GM06990 (cell line): ENCODE results near the gene SULT1A1.
"Not testable (repeated sequence)": the region's sequence is repeated elsewhere in the genome, so short reads cannot be mapped to it uniquely, and the experiment has no call there.

Experiments used
- DNase-seq: peaks from one replicate; pipeline ENCODE4 v3.0.0-alpha.2; 2011; ENCODE audit not compliant: insufficient read length; ENCODE audit errors: extremely low read depth
- H3K27me3 ChIP-seq: replicated peaks from 2 replicates; pipeline ENCODE4 v1.6.0; 2011; ENCODE audit warnings: low read length; ENCODE audit not compliant: control insufficient read depth, insufficient read depth
- H3K36me3 ChIP-seq: 2 replicates; pipeline ENCODE4 v1.5.1; 2011; ENCODE audit warnings: low read length; ENCODE audit not compliant: control insufficient read depth, insufficient read depth
- H3K4me3 ChIP-seq: replicated peaks from 2 replicates; pipeline ENCODE4 v1.5.1; 2011; ENCODE audit warnings: low read depth, mild to moderate bottlenecking, control low read depth, low read length
- TF ChIP-seq, protein P1 (sequence below): IDR thresholded peaks from 2 replicates; pipeline ENCODE4 v1.5.1; 2011; ENCODE audit warnings: low read length, control low read depth, mild to moderate bottlenecking, inconsistent platforms; ENCODE audit not compliant: insufficient read depth, poor library complexity, severe bottlenecking

SULT1A1 gene

DNA sequence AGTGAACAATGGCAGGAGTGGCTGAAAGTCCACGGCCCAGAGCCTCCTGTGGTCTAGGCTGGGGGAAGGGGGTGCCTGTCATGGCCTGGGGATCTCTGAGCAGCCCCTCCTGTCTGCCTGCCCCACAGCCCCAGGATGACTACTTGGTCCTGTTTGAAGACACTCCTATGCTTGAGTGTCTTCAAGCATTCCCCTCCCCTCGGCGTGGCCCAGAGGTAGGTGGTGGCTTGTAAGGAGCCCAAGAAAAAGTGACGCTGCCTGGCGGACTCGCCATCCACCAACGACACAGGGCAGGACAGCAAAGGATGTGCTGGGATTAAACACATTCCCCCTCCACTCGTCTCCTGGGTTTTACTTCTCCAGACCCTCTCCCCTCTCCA is 5.7 kb downstream of the SULT1A1 start:
- no peak for DNase-seq
- TF ChIP-seq, protein P1, sequence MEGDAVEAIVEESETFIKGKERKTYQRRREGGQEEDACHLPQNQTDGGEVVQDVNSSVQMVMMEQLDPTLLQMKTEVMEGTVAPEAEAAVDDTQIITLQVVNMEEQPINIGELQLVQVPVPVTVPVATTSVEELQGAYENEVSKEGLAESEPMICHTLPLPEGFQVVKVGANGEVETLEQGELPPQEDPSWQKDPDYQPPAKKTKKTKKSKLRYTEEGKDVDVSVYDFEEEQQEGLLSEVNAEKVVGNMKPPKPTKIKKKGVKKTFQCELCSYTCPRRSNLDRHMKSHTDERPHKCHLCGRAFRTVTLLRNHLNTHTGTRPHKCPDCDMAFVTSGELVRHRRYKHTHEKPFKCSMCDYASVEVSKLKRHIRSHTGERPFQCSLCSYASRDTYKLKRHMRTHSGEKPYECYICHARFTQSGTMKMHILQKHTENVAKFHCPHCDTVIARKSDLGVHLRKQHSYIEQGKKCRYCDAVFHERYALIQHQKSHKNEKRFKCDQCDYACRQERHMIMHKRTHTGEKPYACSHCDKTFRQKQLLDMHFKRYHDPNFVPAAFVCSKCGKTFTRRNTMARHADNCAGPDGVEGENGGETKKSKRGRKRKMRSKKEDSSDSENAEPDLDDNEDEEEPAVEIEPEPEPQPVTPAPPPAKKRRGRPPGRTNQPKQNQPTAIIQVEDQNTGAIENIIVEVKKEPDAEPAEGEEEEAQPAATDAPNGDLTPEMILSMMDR: no peak
- Histone ChIP-seq H3K36me3 (no peaks in the 10 kb centered on the region), H3K27me3 (no peaks in the 10 kb centered on the region), H3K4me3 (no peak overlapping the region)

DNA sequence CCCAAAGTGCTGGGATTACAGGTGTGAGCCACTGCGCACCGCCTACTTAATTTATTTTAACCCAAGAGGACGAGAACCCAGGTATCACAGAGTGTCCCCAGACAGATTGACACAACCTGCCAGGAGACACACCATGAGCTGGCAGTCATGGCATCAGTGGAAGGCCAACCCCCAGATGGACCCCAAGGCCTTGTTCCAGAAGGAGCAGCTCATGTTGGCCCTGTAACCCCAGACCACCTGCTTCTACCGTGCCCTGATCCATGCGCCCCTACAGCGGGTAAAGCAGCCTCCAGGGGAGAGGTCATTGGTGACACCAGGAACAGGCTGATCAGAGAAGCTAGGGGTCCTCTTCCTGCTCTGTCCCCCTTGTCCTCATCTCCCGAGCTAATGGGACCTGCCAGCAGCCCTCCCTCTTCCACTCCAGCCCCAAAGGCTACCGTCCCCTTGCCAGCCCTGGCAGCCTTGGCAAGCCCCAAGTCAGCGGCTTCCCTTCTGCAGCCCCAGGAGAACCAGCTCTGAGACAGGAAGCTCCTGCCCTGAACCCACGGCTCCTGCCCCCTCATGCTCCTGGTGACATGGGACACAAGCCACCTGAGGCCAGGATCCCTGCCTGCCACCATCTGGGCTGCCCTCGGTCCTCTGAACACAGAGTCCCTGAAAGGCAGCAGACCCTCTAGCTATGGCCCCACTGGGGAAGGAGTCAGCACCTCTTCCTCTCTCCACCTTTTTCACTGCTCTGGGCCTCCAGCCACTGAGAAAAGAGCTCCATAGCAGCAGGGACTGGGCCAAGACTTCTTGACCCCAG is 6.3 kb downstream of the SULT1A1 start:
- no peak overlapping the region for H3K4me3 ChIP-seq
- H3K27me3 ChIP-seq: no peaks in the 10 kb centered on the region
- H3K36me3 ChIP-seq: no peaks in the 10 kb centered on the region

DNA sequence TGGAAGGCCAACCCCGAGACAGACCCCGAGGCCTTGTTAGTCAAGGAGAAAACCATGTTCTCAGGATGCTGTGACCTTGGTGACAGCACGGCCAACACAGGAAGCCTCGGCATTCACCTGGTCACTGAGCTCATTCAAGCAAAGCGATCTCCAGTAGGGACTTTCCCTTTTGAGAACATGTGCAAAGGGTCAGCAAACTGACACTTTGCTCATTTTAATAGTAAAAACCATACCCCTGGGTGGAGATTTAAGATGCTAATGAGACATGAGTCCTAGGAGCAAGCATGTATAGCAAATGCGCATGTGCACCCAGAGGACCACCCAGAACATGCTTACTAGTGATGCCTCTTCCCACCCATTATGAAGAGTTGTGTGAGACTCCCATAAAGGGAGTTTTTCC is 7.3 kb downstream of the SULT1A1 start:
- Histone ChIP-seq H3K27me3 (no peaks in the 10 kb centered on the region), H3K4me3 (no peak overlapping the region), H3K36me3 (no peaks in the 10 kb centered on the region)
- DNase-seq: peak; percentile 46
- TF ChIP-seq, protein P1: no peak

More for the DNA sequence above, 6.3 kb downstream of the SULT1A1 start:
- no peak for DNase-seq
- TF ChIP-seq, protein P1: no peak

DNA sequence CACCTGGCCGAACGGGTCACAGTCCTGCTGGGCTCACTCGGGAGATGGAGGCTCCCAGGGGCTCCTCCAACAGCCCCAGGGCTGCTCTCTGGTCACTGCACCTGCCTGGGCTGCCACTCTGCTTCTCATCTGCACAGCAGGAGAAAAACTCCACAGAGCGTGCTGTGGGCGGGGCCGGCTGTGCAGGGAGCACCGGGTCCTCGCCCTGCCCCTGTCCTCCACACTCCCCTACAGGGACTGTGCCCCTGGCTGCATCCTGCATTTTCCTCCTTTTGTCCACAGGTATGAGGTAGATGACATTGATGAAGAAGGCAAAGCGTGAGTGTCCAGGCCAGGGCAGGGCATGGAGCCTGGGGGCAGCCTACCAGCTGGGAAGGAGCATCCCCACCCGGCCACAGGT is 7.8 kb downstream of the SULT1A1 start:
- not testable (repeated sequence) for H3K4me3 ChIP-seq, H3K27me3 ChIP-seq, DNase-seq, H3K36me3 ChIP-seq

DNA sequence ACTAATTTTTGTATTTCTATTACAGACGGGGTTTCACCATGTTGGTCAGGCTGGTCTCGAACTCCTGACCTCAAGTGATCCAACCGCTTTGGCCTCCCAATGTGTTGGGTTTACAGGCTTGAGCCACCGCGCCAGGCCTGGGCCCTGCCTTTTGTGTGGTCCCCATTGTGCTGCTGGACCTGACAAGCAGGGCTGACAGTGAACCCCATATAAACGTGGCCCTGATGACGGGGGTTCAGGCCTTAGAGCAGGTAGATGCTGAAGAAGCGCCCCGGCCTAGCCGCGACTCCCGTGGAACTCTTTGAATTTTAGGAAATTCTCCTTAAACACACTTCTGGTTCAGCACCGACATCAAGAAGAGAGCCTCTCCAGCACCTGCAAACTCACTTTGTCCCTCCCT is 8.3 kb downstream of the SULT1A1 start:
- not testable (repeated sequence) for H3K36me3 ChIP-seq, DNase-seq, H3K27me3 ChIP-seq, H3K4me3 ChIP-seq

DNA sequence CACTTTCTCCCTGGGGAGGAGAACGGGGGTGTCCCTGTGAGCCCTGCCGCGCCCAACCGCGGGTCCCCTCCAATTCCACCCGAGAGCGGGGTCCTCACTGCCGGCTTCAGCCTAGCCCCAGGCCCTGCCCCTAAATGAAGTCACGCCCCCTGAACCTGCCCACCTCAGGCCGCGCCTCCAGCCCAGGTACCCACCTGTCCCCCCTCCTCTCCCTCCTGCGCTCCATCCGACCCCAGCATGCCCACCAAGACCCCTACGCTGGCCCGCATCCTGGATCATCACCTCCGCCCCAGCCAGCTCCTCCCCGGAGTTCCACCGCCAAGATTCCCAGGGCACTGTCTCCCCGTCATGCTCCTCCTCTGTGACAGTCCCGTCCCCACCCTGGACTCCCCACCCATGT is 8.9 kb downstream of the SULT1A1 start:
- H3K36me3 ChIP-seq, H3K4me3 ChIP-seq, H3K27me3 ChIP-seq, DNase-seq: not testable (repeated sequence)

DNA sequence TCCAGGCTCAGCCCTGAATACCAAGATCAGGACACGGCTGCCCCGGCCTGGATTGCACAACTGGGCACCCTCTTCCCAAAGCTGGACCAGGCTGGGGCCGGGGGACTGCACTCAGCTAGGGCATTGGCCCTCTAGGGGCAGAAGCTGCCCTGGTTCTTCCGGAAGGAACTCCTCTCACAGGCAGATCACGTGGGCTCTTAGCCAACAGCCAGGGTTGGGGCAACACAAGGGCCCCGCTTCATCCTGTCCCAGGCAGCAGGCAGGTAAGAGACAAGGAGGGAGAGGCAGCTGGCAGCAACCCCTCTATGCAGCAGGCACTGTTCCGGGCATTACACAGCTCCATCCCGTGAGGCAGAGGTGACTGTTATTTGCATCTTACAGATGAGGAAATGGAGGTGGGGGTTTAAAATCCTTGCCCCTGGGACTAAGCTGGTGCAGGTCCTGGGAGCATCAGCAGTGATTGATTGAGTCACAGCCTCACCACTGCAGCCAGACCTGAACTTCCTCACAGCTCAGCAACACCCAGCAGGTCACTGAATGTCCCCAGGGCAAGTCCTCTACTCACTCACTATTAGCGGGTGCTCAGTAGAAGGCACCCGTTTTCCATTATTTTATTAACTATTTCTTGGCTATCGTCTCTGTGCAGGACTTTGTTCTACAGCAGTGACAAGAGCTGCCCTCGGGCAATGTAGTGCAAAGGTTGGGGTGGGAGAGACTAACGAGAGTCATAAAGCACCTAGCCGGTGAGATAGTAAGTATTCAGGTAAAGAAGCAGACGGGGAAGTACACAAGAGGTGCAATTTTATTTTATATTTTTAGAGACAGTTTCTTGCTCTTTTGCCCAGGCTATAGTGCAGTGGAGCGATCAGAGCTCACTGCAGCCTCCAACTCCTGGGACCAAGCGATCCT is 10.2 kb downstream of the SULT1A1 start:
- not testable (repeated sequence) for DNase-seq, H3K27me3 ChIP-seq, H3K36me3 ChIP-seq, H3K4me3 ChIP-seq
